Brain microvascular endothelial cell (primary cell): Measurements from ENCODE around the gene PLA2G2D.

ENCODE experiments used
- DNase-seq: peaks from one replicate; pipeline ENCODE4 v3.0.0-alpha.2; 2020
- H3K27ac ChIP-seq: fragments of 250-450 bp; sonication (Bioruptor Pico); 2 replicates; pipeline ENCODE4 v1.5.1; 2020; ENCODE audit warnings: mild to moderate bottlenecking, moderate library complexity
- H3K27me3 ChIP-seq: fragments of 250-450 bp; sonication (Bioruptor Pico); replicated peaks from 2 replicates; pipeline ENCODE4 v1.5.1; 2020; ENCODE audit warnings: mild to moderate bottlenecking
- H3K36me3 ChIP-seq: fragments of 250-450 bp; sonication (Bioruptor Pico); replicated peaks from 2 replicates; pipeline ENCODE4 v1.5.1; 2020; ENCODE audit warnings: mild to moderate bottlenecking
- H3K4me3 ChIP-seq: 2 replicates; pipeline ENCODE4 v1.5.1; 2011; ENCODE audit warnings: low read depth, mild to moderate bottlenecking, control low read depth, low read length, moderate library complexity
- CTCF ChIP-seq: IDR thresholded peaks from 2 replicates; pipeline ENCODE4 v1.5.1; 2011; ENCODE audit warnings: low read depth, mild to moderate bottlenecking, moderate library complexity, low read length, control low read depth, inconsistent platforms; ENCODE audit errors: missing control alignments
- in situ Hi-C: cut with HindIII; loops from 2 replicates; pipeline ENCODE4 v1.10.0; 2017; ENCODE audit warnings: low sequenced_read_pairs, low pct_ligation_motif_present

The PLA2G2D gene

DNA sequence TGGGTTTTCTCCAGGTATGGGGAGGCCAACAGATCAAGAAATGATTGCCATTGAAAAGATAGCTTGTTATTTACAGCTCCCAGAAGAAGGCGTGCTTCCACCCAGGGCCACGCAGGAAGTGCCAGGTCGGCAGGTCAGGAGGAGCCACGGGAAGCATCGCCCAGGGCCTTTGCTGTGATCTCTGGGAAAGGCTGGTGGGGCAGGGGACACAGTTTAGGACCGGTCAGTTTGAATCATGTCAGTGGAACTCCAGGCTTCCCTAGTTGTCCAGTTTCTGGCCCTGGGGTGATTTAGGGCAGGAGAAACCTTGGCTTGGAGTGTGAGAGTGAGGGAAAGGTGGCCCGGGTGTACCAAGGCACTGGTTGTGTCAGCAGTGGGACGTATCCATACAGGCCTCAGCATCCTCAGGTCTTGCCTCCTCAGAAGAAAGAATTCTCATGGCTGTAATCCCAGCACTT lies 38.0 kb downstream of the PLA2G2D start:
- no peak for TF ChIP-seq CTCF
- in situ Hi-C loops: no loop called here
- Histone ChIP-seq H3K4me3 (no peak overlapping the region), H3K36me3 (no peaks in the 10 kb centered on the region), H3K27ac (no peak overlapping the region), H3K27me3 (no peaks in the 10 kb centered on the region)
- no peak for DNase-seq

- no peak for DNase-seq
- Histone ChIP-seq H3K36me3 (no peaks in the 10 kb centered on the region), H3K4me3 (no peak overlapping the region), H3K27me3 (no peaks in the 10 kb centered on the region), H3K27ac (no peak overlapping the region)
- in situ Hi-C loops: no loop called here
- TF ChIP-seq CTCF: no peak
These were observed 38.6 kb downstream of the PLA2G2D start for GRCh38 chr1:20080441-20081352.

DNA sequence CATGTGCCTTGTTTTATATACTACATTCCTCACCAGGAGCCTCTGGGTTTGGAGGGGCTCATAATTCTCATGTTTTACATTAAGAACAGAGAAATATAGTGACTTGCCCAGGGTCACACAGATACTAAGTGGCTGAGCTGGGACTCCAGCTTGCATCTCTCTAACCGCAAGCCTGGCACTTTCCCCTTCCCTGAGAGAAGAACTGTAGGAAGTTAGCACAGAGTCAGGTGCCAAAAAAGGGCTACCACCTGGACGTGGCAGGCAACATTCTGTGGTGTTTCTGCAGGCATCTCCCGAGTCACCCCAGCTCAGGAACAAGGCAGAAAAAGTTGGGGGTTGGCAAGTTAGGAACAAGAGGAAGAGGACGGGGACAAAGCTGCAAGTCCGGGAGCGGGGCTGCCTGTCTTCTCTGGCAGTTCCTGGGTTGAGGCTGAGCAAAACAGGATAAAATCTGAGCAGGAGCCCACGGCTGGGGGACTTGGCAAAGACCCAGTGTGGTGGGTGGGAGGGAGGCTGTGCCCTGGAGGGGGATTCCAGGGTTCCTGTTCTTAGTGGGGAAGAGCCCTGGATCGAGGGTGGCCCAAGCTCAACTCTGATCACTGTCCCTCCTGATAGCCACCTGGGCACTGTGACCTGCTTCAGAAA lies 39.6 kb downstream of the PLA2G2D start:
- in situ Hi-C loops: no loop called here
- no peak for TF ChIP-seq CTCF
- H3K27ac ChIP-seq: no peak overlapping the region
- H3K27me3 ChIP-seq: no peaks in the 10 kb centered on the region
- H3K36me3 ChIP-seq: no peaks in the 10 kb centered on the region
- H3K4me3 ChIP-seq: no peak overlapping the region
- no peak for DNase-seq

GRCh38 chr1:20078711-20079110 lies 40.6 kb downstream of the PLA2G2D start:
- Histone ChIP-seq H3K27ac (no peak overlapping the region), H3K4me3 (no peak overlapping the region), H3K36me3 (no peaks in the 10 kb centered on the region), H3K27me3 (no peaks in the 10 kb centered on the region)
- in situ Hi-C loops: no loop called here
- TF ChIP-seq CTCF: no peak
- DNase-seq: no peak

- Histone ChIP-seq H3K27ac (no peak overlapping the region), H3K4me3 (no peak overlapping the region), H3K36me3 (no peaks in the 10 kb centered on the region), H3K27me3 (no peaks in the 10 kb centered on the region)
- DNase-seq: no peak
- no peak for TF ChIP-seq CTCF
- in situ Hi-C loops: no loop called here
These were observed 41.1 kb downstream of the PLA2G2D start for GRCh38 chr1:20078171-20078651.
